ENCODE measurements around the gene ARRB1. TPM values are rescaled to one million over a fixed set of nuclear protein-coding genes. Genes with fewer than 3 reads are reported as not detected.

ARRB1 gene
- total and polyA plus RNA-seq, 3 donors from 2014 or later: 8.4 to 9.8 (median 8.5) TPM

DNA sequence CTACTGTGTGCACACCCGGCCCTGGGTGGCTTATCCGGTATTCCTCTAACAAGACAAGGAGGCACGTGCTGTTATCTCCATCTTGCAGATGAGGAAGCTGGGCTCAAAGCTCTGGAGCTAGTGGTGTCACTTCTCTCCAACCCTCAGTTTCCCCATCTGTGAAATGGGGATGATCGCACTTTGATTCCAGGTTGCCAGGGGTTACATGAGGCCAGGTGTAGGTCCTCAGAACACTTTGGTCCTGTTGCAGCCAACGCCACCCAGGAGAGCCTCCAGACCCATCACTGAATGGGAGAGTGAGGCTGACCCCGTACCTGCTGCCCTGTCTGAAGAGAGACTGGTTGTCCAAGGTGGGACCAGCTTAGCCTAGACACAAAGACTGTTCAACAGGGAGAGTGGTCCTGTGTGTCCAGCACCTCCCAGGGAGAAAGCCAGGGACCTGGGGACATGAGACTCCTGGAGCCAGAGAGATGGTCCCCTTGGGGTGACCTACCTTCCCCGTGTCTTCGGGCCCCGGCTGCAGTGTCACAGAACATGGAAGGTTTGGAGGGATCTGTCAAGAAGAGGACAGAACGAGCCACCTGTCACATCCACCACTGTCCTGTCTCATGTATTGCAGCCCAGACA lies 69.9 kb downstream of the ARRB1 start:
- H3K27me3 ChIP-seq: no peaks in the 10 kb centered on the region
- intact Hi-C loops (cut with DNase I; ENCODE audit: low total_unique reads): loop anchor here (10.0 kb wide), 1 partner anchor 103 kb away; no protein-coding TSS in a partner anchor
- H3K36me3 ChIP-seq (ENCODE audit: low read depth, missing control alignments): no peaks in the 10 kb centered on the region
- no peak for DNase-seq
- no peaks in the 10 kb centered on the region for H3K4me1 ChIP-seq
- no peaks in the 10 kb centered on the region for H3K9me3 ChIP-seq
- no peak overlapping the region for H3K4me3 ChIP-seq
- H3K27ac ChIP-seq: no peak overlapping the region
- WGBS, 2 donors: 67 to 84% methylated on average over 5 to 10 of the region's 10 CpGs
- no peak for TF ChIP-seq CTCF (IDR thresholded peaks at IDR 0.05)
- TF ChIP-seq POLR2A (IDR thresholded peaks at IDR 0.05): no peak

DNA sequence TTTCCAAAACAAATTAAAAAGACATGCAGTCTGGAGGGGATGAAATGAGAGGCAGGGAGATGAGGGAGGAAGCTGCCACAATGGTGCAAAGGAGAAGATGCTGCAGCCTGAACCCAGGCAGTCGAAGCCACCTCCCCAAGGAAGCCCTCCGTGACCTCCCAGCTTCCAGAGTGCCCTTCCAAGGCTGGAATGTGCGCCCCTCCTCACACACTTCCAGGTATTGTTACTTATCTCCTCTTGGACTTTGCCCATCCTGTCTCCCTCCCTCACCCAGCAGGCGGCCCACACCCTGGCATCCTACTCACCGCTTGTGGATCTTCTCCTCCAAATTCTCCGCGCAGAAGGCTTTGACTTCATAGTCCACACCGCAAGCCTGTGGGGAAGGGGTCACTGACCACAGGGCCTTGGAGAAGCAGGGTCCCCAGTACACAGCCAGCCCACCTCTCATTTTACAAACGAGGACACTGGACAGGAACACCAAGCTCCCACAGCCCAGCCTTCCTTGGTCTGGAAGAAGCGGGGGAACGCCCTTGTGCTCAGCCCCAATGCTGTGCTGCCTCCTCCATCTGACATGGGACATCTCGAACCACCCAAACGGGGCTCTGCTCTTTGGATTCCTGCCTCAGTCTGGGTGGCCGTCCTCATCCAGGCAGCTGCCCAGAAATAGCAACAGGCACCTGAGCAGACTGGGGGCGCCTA lies 70.5 kb downstream of the ARRB1 start:
- Histone ChIP-seq H3K27ac (peak overlapping the region in 1 of 2 donors; percentile 29), H3K9me3 (no peaks in the 10 kb centered on the region), H3K36me3 (ENCODE audit: low read depth, missing control alignments) (no peaks in the 10 kb centered on the region), H3K4me3 (no peak overlapping the region), H3K4me1 (no peaks in the 10 kb centered on the region), H3K27me3 (no peaks in the 10 kb centered on the region)
- no peak for TF ChIP-seq CTCF (IDR thresholded peaks at IDR 0.05)
- no peak for TF ChIP-seq POLR2A (IDR thresholded peaks at IDR 0.05)
- 82 to 86% methylated on average over 11 to 15 of the region's 15 CpGs for WGBS, 2 donors
- DNase-seq: no peak
- intact Hi-C loops (cut with DNase I; ENCODE audit: low total_unique reads): loop anchor here (10.0 kb wide), 1 partner anchor 104 kb away; no protein-coding TSS in a partner anchor

- no peaks in the 10 kb centered on the region for H3K4me1 ChIP-seq
- TF ChIP-seq CTCF (IDR thresholded peaks at IDR 0.05) (peak; percentile 98 to 99 (median 99)), POLR2A (IDR thresholded peaks at IDR 0.05) (no peak)
- WGBS, 2 donors: 29 to 35% methylated on average over 9 of the region's 9 CpGs
- intact Hi-C loops (cut with DNase I; ENCODE audit: low total_unique reads): loop anchor here (10.0 kb wide), 1 partner anchor 105 kb away; no protein-coding TSS in a partner anchor
- no peaks in the 10 kb centered on the region for H3K36me3 ChIP-seq (ENCODE audit: low read depth, missing control alignments)
- peak overlapping the region in 1 of 2 donors; percentile 29 for H3K27ac ChIP-seq
- H3K9me3 ChIP-seq: no peaks in the 10 kb centered on the region
- peak; percentile 89 for DNase-seq
- no peak overlapping the region for H3K4me3 ChIP-seq
- H3K27me3 ChIP-seq: no peaks in the 10 kb centered on the region
These were observed 71.2 kb downstream of the ARRB1 start for GRCh38 chr11:75280227-75280701.

DNA sequence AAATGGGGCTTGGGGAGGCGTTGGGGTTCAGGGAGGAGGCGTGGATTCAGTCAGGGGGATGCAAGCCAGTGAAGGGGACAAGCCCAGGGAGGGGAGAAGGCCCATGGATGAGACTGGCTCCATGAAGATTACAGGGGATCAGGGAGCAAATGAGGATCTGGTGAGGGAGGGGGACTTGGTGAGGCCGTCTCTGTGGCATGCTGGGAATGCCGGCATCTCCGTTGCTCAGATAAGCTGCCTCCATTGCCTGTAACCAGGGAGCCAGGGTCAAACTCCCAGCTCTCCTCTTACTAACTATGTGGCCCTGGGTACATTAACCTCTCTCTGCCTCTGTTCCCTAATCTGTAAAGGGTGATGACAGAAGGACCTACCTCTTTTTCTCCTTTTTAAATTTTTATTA lies 72.2 kb downstream of the ARRB1 start:
- TF ChIP-seq CTCF (IDR thresholded peaks at IDR 0.05) (no peak), POLR2A (IDR thresholded peaks at IDR 0.05) (no peak)
- Histone ChIP-seq H3K27me3 (no peaks in the 10 kb centered on the region), H3K36me3 (ENCODE audit: low read depth, missing control alignments) (no peaks in the 10 kb centered on the region), H3K9me3 (no peaks in the 10 kb centered on the region), H3K4me1 (no peaks in the 10 kb centered on the region), H3K4me3 (no peak overlapping the region), H3K27ac (no peak overlapping the region)
- intact Hi-C loops (cut with DNase I; ENCODE audit: low total_unique reads): no loop called here
- WGBS, 2 donors: 62 to 66% methylated on average over 5 of the region's 5 CpGs
- DNase-seq: no peak
